Stimulated activated CD8-positive, alpha-beta memory T cell treated with anti-CD3 and anti-CD28 coated beads, Interleukin-7, amount 100 ng/mL, for 24 hours (primary cell): Measurements from ENCODE around the gene CEP57L1.
"Not testable (repeated sequence)": the region's sequence is repeated elsewhere in the genome, so short reads cannot be mapped to it uniquely, and the experiment has no call there.

Experiments used
- DNase-seq: peaks from one replicate; pipeline ENCODE4 v3.0.0-alpha.2; 2020; ENCODE audit warnings: low read depth

Gene CEP57L1

GRCh38 chr6:109172101-109172746 is 76.9 kb downstream of the CEP57L1 start:
- no peak for DNase-seq

GRCh38 chr6:109174916-109175315 is 79.6 kb downstream of the CEP57L1 start:
- no peak for DNase-seq

GRCh38 chr6:109178921-109179320 is 83.6 kb downstream of the CEP57L1 start:
- no peak for DNase-seq

GRCh38 chr6:109179507-109179906 is 84.2 kb downstream of the CEP57L1 start:
- no peak for DNase-seq

GRCh38 chr6:109182578-109182977 is 87.3 kb downstream of the CEP57L1 start:
- no peak for DNase-seq

- DNase-seq: no peak
These were observed 87.9 kb downstream of the CEP57L1 start for GRCh38 chr6:109183109-109183650.

- DNase-seq: no peak
These were observed 89.3 kb downstream of the CEP57L1 start for GRCh38 chr6:109184638-109185037.

- no peak for DNase-seq
These were observed 90.7 kb downstream of the CEP57L1 start for GRCh38 chr6:109186012-109186411.

GRCh38 chr6:109187399-109188114 is 92.2 kb downstream of the CEP57L1 start:
- peak; percentile 25 for DNase-seq

- DNase-seq: no peak
These were observed 92.8 kb downstream of the CEP57L1 start for GRCh38 chr6:109188115-109188411.

GRCh38 chr6:109191368-109191767 is 96.1 kb downstream of the CEP57L1 start:
- not testable (repeated sequence) for DNase-seq

GRCh38 chr6:109192865-109193264 is 97.6 kb downstream of the CEP57L1 start:
- no peak for DNase-seq

- no peak for DNase-seq
These were observed 99.6 kb downstream of the CEP57L1 start for GRCh38 chr6:109194880-109195279.

- DNase-seq: no peak
These were observed 101.8 kb downstream of the CEP57L1 start for GRCh38 chr6:109197061-109197460.

GRCh38 chr6:109202409-109203264 is 107.3 kb downstream of the CEP57L1 start:
- no peak for DNase-seq

GRCh38 chr6:109204511-109204910 is 109.2 kb downstream of the CEP57L1 start:
- DNase-seq: no peak

GRCh38 chr6:109212683-109213082 is 117.4 kb downstream of the CEP57L1 start:
- DNase-seq: no peak
